ENCODE results near the gene SLC35B2.

Gene SLC35B2

GRCh38 chr6:44285552-44286284 lies 28.4 kb upstream of the SLC35B2 start:
- DNase-seq (ENCODE audit: low read depth), result no peak

DNA sequence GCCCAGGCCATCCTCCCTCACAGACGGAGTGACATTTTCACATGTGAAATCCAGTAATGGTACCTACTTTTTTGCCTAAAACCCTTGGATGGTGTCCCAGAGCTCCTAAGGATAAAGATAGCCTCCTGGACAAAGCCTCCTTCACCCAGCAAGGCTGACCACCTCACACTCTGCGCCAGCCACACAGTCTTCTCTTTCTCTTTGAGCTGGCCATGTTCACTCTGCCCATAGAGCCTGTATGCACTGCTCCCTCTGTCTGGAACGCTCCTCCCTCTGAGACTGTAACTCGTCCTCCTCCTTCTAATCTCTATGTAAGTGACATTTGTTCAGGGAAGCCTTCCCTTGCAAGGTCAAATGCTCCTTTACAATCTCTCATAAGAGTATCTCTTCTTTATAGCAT lies 27.5 kb upstream of the SLC35B2 start:
- no peak for DNase-seq (ENCODE audit: low read depth)

GRCh38 chr6:44284121-44284520 lies 26.8 kb upstream of the SLC35B2 start:
- DNase-seq (ENCODE audit: low read depth), result no peak

- DNase-seq (ENCODE audit: low read depth), result no peak
These were observed 21.7 kb upstream of the SLC35B2 start for GRCh38 chr6:44278774-44279697.

- DNase-seq (ENCODE audit: low read depth), result no peak
These were observed 21.0 kb upstream of the SLC35B2 start for GRCh38 chr6:44278315-44278714.

- DNase-seq (ENCODE audit: low read depth), result no peak
These were observed 20.4 kb upstream of the SLC35B2 start for GRCh38 chr6:44277763-44278162.

DNA sequence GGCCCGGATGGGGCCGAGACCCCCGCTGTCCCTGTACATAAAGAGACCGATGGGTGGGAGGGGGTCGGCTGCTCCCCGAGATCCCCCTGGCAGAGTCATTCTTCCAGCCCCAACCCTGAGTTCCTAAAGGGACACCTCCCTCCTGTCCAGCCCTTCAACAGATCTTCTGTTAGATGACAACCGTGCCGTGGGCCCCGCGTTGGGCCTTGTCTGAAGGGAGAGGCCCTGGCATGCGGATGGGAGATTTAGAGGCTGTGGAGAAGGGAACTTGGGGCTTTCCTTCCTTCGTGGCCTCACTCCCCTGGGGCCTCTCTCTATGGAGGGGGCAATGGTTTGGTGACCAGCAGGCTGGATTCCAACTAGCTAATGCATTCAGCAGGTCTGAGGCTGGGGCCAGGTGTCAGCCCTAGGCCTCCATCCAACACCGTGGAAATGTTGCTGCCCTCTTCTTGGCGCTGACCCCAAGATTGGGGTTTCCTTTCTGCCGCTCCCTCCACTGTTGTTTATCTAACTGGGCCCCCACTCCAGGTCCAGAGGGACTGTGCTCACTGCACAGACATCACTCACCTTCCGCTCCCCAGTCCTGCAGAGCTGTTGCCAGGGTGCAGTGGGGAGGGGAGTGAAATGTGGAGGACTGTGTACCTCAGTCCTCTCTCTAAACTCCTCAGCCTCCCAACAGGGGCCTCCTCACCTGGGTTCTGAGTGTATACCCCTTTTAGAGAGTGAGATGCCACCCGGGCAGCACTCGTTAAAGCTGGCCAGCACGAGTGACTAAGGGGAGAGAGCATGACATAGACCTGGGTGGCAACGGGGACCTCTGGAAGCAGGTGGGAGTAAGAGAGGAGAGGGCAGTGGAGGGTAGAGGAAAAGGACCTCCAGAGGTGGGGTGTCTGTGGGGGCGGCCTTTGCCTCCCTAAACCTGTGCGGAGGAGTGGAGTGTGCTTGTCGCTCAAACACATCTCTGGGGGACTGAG lies 19.6 kb upstream of the SLC35B2 start:
- DNase-seq (ENCODE audit: low read depth), result no peak

DNA sequence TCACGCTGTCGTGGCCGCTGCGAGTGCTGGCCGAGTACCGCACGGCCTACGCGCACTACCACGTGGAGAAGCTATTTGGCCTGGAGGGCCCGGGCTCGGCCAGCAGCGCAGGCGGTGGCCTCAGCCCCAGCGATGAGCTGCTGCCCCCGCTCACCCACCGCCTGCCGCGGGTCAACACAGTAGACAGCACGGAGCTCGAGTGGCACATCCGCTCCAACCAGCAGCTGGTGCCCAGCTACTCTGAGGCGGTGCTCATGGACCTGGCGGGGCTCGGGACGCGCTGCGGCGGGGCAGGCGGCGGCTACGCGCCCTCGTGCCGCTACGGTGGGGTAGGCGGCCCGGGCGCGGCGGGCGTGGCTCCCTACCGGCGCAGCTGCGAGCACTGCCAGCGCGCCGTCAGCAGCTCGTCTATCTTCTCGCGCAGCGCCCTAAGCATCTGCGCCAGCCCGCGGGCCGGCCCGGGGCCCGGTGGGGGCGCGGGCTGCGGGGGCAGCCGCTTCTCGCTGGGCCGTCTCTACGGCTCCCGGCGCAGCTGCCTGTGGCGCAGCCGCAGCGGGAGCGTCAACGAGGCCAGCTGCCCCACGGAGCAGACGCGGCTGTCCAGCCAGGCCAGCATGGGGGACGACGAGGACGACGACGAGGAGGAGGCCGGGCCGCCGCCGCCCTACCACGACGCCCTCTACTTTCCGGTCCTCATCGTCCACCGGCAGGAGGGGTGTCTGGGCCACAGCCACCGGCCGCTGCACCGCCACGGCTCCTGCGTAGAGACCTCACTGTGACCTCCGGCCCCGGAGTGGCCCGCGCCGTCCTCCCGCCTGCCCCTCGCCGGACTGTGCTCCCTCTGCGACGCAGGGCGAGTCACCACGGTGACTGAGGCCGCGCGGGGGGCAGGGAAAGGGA lies 18.7 kb upstream of the SLC35B2 start:
- no peak for DNase-seq (ENCODE audit: low read depth)

GRCh38 chr6:44275271-44275748 lies 18.0 kb upstream of the SLC35B2 start:
- DNase-seq (ENCODE audit: low read depth), result no peak

DNA sequence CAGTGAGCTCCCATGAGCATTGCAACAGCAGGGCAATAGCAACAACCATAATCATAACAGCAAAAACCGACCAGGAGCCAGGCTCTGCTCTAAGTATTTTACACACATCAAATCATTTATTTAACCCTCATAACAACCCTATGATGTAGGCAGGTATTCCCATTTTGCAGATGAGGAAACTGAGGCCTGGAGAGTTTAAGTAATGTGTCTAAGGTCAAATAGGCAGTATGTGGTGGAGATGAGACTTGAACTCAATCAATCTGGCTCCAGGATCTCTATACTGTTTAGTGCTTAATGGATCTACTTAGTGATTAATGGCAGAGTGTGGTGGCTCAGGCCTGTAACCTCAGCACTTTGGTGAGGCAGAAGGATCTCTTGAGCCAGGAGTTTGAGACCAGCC lies 16.3 kb upstream of the SLC35B2 start:
- DNase-seq (ENCODE audit: low read depth), result no peak

- DNase-seq (ENCODE audit: low read depth), result no peak
These were observed 15.8 kb upstream of the SLC35B2 start for GRCh38 chr6:44272999-44273566.

- DNase-seq (ENCODE audit: low read depth), result no peak
These were observed 15.2 kb upstream of the SLC35B2 start for GRCh38 chr6:44272529-44272928.

GRCh38 chr6:44271914-44272313 lies 14.6 kb upstream of the SLC35B2 start:
- DNase-seq (ENCODE audit: low read depth), result no peak

GRCh38 chr6:44271406-44271723 lies 14.0 kb upstream of the SLC35B2 start:
- DNase-seq (ENCODE audit: low read depth), result no peak

GRCh38 chr6:44270526-44271405 lies 13.4 kb upstream of the SLC35B2 start:
- no peak for DNase-seq (ENCODE audit: low read depth)

GRCh38 chr6:44269921-44270525 lies 12.7 kb upstream of the SLC35B2 start, which contains the start of gene TMEM151B:
Gene TMEM151B, plus strand, starts transcription at chr6:44270450. Its CDS starts 293 bp downstream, at chr6:44270743.
- no peak for DNase-seq (ENCODE audit: low read depth)

GRCh38 chr6:44269178-44269920 lies 12.0 kb upstream of the SLC35B2 start:
- no peak for DNase-seq (ENCODE audit: low read depth)

DNA sequence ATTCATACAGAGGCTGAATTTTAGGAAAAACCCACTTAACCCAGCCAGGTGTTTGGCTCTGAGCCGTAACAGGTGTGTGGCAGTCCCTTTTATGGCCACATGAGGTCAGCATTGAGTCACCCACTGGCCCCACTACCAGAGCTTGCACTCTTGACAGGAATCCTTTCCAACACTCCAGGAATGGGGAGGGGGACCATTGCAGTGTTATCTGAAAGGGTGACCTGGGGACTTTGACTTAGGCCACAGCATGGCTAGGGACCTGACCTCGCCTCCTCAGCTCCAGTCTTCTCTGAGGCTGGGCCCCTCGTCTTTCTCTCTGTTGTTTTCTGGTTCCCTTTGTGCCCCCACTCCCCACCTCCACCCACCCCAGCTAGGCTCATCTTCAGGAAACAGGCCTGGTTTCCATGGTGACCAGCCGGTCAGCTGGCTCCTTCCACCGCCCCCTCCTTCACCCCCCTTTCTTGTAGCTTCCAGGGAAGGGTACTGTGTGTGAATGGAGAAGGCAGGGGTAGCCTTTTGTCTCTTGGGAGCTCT lies 10.8 kb upstream of the SLC35B2 start:
- DNase-seq (ENCODE audit: low read depth), result no peak

All from activated T-helper 9 cell treated with anti-CD3 and anti-CD28 coated beads, Interleukin-2, amount 50 U/mL, for 16 hours (primary cell).